Measurements from ENCODE around the gene PGBD2. TPM values are rescaled to one million over a fixed set of nuclear protein-coding genes. Genes with fewer than 3 reads are reported as not detected.

Gene PGBD2
- total and polyA plus RNA-seq, 2 of the 13 experiments (the other 11 are each of a cell fraction or from before 2014, with no cell fraction given) = 6.0 to 7.4 TPM

DNA sequence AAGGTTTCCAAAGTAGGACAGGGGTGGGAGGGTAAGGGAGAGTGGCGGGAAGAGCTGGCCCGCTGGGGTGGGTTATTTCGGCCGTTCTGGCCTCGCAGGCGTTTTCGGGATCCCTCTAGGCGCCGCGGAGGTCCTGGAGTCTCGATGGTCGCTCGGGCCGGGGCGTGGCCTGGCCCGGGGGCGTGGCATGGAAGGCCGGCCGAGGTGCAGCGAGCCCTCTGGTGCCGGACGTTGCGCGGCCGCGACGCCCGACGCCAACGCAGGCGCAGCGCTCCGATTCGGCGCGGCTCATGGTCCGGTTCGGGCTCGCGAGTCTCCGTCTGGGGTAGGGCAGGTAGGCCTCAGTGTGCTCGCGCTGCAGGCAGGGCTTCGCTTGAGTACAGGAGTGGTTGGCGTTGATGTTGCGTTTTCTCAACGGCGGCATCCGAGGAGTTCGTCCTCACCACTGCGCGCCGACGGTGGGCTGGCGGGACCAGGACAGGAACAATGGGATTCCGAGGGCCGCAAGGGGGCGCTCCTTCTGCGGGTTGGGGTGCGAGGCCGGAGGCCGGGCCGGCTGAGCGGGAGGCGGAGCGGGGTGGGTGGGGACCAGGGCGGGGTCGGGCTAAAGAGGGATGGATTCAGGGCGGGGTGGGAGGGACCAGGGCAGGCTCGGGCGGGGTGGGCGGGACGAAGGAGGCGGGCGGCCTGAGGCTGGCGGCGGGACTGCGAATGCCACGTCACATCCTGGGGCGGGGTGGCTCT lies at the start of gene PGBD2 (continued):
- TF ChIP-seq, protein P1, sequence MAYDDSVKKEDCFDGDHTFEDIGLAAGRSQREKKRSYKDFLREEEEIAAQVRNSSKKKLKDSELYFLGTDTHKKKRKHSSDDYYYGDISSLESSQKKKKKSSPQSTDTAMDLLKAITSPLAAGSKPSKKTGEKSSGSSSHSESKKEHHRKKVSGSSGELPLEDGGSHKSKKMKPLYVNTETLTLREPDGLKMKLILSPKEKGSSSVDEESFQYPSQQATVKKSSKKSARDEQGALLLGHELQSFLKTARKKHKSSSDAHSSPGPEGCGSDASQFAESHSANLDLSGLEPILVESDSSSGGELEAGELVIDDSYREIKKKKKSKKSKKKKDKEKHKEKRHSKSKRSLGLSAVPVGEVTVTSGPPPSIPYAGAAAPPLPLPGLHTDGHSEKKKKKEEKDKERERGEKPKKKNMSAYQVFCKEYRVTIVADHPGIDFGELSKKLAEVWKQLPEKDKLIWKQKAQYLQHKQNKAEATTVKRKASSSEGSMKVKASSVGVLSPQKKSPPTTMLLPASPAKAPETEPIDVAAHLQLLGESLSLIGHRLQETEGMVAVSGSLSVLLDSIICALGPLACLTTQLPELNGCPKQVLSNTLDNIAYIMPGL (CRISPR knock-in tag; IDR thresholded peaks at IDR 0.05; ENCODE audit: borderline replicate concordance in 1 of 2, low read depth in 1 of 2) = peak; percentile 97 to 99
- TF ChIP-seq CAMTA2 (CRISPR knock-in tag; IDR thresholded peaks at IDR 0.05; ENCODE audit: borderline replicate concordance) (peak; percentile 94; the same call in 1 of the 2 replicates), DNMT1 (CRISPR knock-in tag; IDR thresholded peaks at IDR 0.05) (peak; percentile 99), MEF2D (CRISPR knock-in tag; IDR thresholded peaks at IDR 0.05) (peak; percentile 73), ZBTB7B (CRISPR knock-in tag; IDR thresholded peaks at IDR 0.05) (peak; percentile 83), FLYWCH1 (CRISPR knock-in tag; IDR thresholded peaks at IDR 0.05) (no peak), NFYC (CRISPR knock-in tag; IDR thresholded peaks at IDR 0.05) (no peak), SAFB2 (CRISPR knock-in tag; IDR thresholded peaks at IDR 0.05; ENCODE audit: borderline replicate concordance, low read depth) (peak; percentile 96), ZBTB42 (CRISPR knock-in tag; IDR thresholded peaks at IDR 0.05) (no peak), ZMAT3 (CRISPR knock-in tag; conservative IDR thresholded peaks at IDR 0.05) (peak; percentile 88), SMAD1 (CRISPR knock-in tag; IDR thresholded peaks at IDR 0.05; ENCODE audit: borderline replicate concordance, low read depth) (peak; percentile 65; the same call in 1 of the 2 replicates), ZFX (CRISPR knock-in tag; IDR thresholded peaks at IDR 0.05; ENCODE audit: low read depth) (peak; percentile 97), ZBTB14 (CRISPR knock-in tag; IDR thresholded peaks at IDR 0.05) (peak; percentile 70), IRF2 (CRISPR knock-in tag; IDR thresholded peaks at IDR 0.05) (peak; percentile 96), MZF1 (CRISPR knock-in tag; IDR thresholded peaks at IDR 0.05; ENCODE audit: borderline replicate concordance) (no peak), ARID3A (IDR thresholded peaks at IDR 0.05; ENCODE audit: low read depth, low read length) (no peak)
- TF ChIP-seq, protein P2, sequence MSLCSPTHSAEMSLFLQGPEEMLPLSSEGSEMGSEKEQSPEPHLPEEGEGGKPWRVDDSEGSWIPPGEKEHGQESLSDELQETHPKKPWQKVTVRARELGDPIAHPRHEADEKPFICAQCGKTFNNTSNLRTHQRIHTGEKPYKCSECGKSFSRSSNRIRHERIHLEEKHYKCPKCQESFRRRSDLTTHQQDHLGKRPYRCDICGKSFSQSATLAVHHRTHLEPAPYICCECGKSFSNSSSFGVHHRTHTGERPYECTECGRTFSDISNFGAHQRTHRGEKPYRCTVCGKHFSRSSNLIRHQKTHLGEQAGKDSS (CRISPR knock-in tag; IDR thresholded peaks at IDR 0.05; ENCODE audit: borderline replicate concordance, low read depth) = peak; percentile 87; the same call in 1 of the 2 replicates
- TF ChIP-seq, protein P3, sequence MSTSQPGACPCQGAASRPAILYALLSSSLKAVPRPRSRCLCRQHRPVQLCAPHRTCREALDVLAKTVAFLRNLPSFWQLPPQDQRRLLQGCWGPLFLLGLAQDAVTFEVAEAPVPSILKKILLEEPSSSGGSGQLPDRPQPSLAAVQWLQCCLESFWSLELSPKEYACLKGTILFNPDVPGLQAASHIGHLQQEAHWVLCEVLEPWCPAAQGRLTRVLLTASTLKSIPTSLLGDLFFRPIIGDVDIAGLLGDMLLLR (CRISPR knock-in tag; IDR thresholded peaks at IDR 0.05) = peak; percentile 85; the same call in 1 of the 2 replicates
- TF ChIP-seq, protein P4, sequence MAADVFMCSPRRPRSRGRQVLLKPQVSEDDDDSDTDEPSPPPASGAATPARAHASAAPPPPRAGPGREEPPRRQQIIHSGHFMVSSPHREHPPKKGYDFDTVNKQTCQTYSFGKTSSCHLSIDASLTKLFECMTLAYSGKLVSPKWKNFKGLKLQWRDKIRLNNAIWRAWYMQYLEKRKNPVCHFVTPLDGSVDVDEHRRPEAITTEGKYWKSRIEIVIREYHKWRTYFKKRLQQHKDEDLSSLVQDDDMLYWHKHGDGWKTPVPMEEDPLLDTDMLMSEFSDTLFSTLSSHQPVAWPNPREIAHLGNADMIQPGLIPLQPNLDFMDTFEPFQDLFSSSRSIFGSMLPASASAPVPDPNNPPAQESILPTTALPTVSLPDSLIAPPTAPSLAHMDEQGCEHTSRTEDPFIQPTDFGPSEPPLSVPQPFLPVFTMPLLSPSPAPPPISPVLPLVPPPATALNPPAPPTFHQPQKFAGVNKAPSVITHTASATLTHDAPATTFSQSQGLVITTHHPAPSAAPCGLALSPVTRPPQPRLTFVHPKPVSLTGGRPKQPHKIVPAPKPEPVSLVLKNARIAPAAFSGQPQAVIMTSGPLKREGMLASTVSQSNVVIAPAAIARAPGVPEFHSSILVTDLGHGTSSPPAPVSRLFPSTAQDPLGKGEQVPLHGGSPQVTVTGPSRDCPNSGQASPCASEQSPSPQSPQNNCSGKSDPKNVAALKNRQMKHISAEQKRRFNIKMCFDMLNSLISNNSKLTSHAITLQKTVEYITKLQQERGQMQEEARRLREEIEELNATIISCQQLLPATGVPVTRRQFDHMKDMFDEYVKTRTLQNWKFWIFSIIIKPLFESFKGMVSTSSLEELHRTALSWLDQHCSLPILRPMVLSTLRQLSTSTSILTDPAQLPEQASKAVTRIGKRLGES (CRISPR knock-in tag; IDR thresholded peaks at IDR 0.05; ENCODE audit: borderline replicate concordance) = no peak

All from HepG2 (cell line).